GM19397 (cell line): Measurements from ENCODE around the gene DALRD3.
"Not testable (repeated sequence)": the region's sequence is repeated elsewhere in the genome, so short reads cannot be mapped to it uniquely, and the experiment has no call there.

Experiments
- ATAC-seq: cut with Tn5 transposase; IDR thresholded peaks from one replicate; pipeline ENCODE4 v1.9.1; 2021; ENCODE audit warnings: mild to moderate bottlenecking, moderate library complexity; ENCODE audit not compliant: unreplicated experiment

DALRD3 gene

GRCh38 chr3:49021813-49022687, 3.7 kb upstream of the DALRD3 start, which contains the start of gene NDUFAF3:
Gene NDUFAF3, plus strand, starts transcription at chr3:49022121. Its CDS starts 24 bp downstream, at chr3:49022145.
- ATAC-seq: peak; percentile 52

GRCh38 chr3:49021213-49021812, 2.9 kb upstream of the DALRD3 start:
- peak; percentile 49 for ATAC-seq

- peak; percentile 1 for ATAC-seq
Measured at GRCh38 chr3:49020330-49021212, 2.2 kb upstream of the DALRD3 start.

GRCh38 chr3:49019941-49020329, 1.6 kb upstream of the DALRD3 start:
- no peak for ATAC-seq

- no peak for ATAC-seq
Measured at GRCh38 chr3:49018707-49019006, 277 bp upstream of the DALRD3 start.

GRCh38 chr3:49017229-49017970, 980 bp downstream of the DALRD3 start:
- no peak for ATAC-seq

- no peak for ATAC-seq
Measured at GRCh38 chr3:49016414-49017228, 1.8 kb downstream of the DALRD3 start.

- ATAC-seq: no peak
Measured at GRCh38 chr3:49015765-49016164, 2.6 kb downstream of the DALRD3 start.

- ATAC-seq: no peak
Measured at GRCh38 chr3:49015072-49015471, 3.3 kb downstream of the DALRD3 start.

GRCh38 chr3:49013738-49014660, 4.4 kb downstream of the DALRD3 start:
- no peak for ATAC-seq

GRCh38 chr3:49013113-49013737, 5.2 kb downstream of the DALRD3 start:
- no peak for ATAC-seq

- ATAC-seq: no peak
Measured at GRCh38 chr3:49012441-49013017, 5.9 kb downstream of the DALRD3 start.

GRCh38 chr3:49009396-49009795, 9.0 kb downstream of the DALRD3 start:
- no peak for ATAC-seq

- ATAC-seq: not testable (repeated sequence)
Measured at GRCh38 chr3:49008627-49009026, 9.8 kb downstream of the DALRD3 start.

GRCh38 chr3:49007771-49008528, 10.4 kb downstream of the DALRD3 start:
- ATAC-seq: peak; percentile 38

- ATAC-seq: peak; percentile 87
Measured at GRCh38 chr3:49007068-49007770, 11.2 kb downstream of the DALRD3 start, which contains the start of gene WDR6. Gene WDR6, plus strand, starts transcription at chr3:49007391. Its CDS starts 41 bp downstream, at chr3:49007432.
